Neuronal stem cell (in vitro differentiated cells): ENCODE measurements around the gene NDP. TPM values are rescaled to one million over a fixed set of nuclear protein-coding genes. Genes with fewer than 3 reads are reported as not detected.

Experiments used
- DNase-seq: peaks from one replicate; pipeline ENCODE4 v3.0.0-alpha.2; 2013; ENCODE audit warnings: low spot score
- H2AFZ ChIP-seq: one replicate; pipeline ENCODE4 v1.6.1; 2013; ENCODE audit warnings: mild to moderate bottlenecking, low read length, inconsistent platforms
- H2AK5ac ChIP-seq: 2 replicates; pipeline ENCODE4 v1.6.1; 2013; ENCODE audit warnings: low read depth, mild to moderate bottlenecking, inconsistent platforms, low read length, moderate library complexity, mixed read lengths
- H2BK120ac ChIP-seq: 2 replicates; pipeline ENCODE4 v1.6.1; 2013; ENCODE audit warnings: low read depth, mild to moderate bottlenecking, inconsistent platforms, low read length, moderate library complexity, mixed read lengths
- H2BK12ac ChIP-seq: one replicate; pipeline ENCODE4 v1.6.1; 2013; ENCODE audit warnings: low read length, inconsistent platforms
- H2BK15ac ChIP-seq: 2 replicates; pipeline ENCODE4 v1.6.1; 2013; ENCODE audit warnings: mild to moderate bottlenecking, low read length, inconsistent platforms, mixed read lengths
- H2BK5ac ChIP-seq: one replicate; pipeline ENCODE4 v1.6.1; 2013; ENCODE audit warnings: inconsistent platforms, mild to moderate bottlenecking, low read length, moderate library complexity
- H3K14ac ChIP-seq: one replicate; pipeline ENCODE4 v1.6.1; 2013; ENCODE audit warnings: low read length, inconsistent platforms
- H3K18ac ChIP-seq: 2 replicates; pipeline ENCODE4 v1.6.1; 2013; ENCODE audit warnings: low read length, inconsistent platforms
- H3K23ac ChIP-seq: 2 replicates; pipeline ENCODE4 v1.6.1; 2013; ENCODE audit warnings: low read depth, mild to moderate bottlenecking, mixed read lengths, low read length, inconsistent platforms; ENCODE audit not compliant: poor library complexity
- H3K27ac ChIP-seq: replicated peaks from 3 replicates; pipeline ENCODE4 v1.5.1; 2013; ENCODE audit warnings: low read length, inconsistent platforms
- H3K27me3 ChIP-seq, 3 experiments: 2 replicates each; pipeline ENCODE4 v1.6.1; 2013; ENCODE audit warnings: low read length in 3 of 3, mild to moderate bottlenecking in 2 of 3, inconsistent platforms in 1 of 3, low read depth in 1 of 3, mixed read lengths in 1 of 3, moderate library complexity in 1 of 3; ENCODE audit not compliant: control insufficient read depth in 3 of 3, insufficient read depth in 3 of 3
- H3K36me3 ChIP-seq, 2 donors: replicated peaks in 1 of 2; 2 replicates each; pipeline ENCODE4 v1.6.1; 2013; ENCODE audit warnings: low read length in 2 of 2; ENCODE audit not compliant: control insufficient read depth in 2 of 2, insufficient read depth in 2 of 2
- H3K4ac ChIP-seq: 2 replicates; pipeline ENCODE4 v1.6.1; 2013; ENCODE audit warnings: inconsistent platforms, mild to moderate bottlenecking, low read length, moderate library complexity
- H3K4me1 ChIP-seq, 2 donors: 1 replicate in 1 of 2; 2 replicates in 1 of 2; pipeline ENCODE4 v1.6.1; 2013; ENCODE audit warnings: low read length in 2 of 2, low read depth in 1 of 2; ENCODE audit not compliant: control insufficient read depth in 2 of 2, insufficient read depth in 1 of 2
- H3K4me2 ChIP-seq: one replicate; pipeline ENCODE4 v1.6.1; 2013; ENCODE audit warnings: mild to moderate bottlenecking, low read length, inconsistent platforms; ENCODE audit not compliant: insufficient read depth, poor library complexity, severe bottlenecking
- H3K4me3 ChIP-seq, 2 donors: 2 replicates each; pipeline ENCODE4 v1.5.1; 2013; ENCODE audit warnings: low read length in 2 of 2, mild to moderate bottlenecking in 2 of 2, inconsistent platforms in 1 of 2, moderate library complexity in 1 of 2
- H3K79me1 ChIP-seq: one replicate; pipeline ENCODE4 v1.6.1; 2013; ENCODE audit warnings: low read depth, mild to moderate bottlenecking, inconsistent platforms, low read length, moderate library complexity
- H3K9ac ChIP-seq: one replicate; pipeline ENCODE4 v1.6.1; 2013; ENCODE audit warnings: mild to moderate bottlenecking, low read depth, low read length, inconsistent platforms; ENCODE audit not compliant: poor library complexity
- H3K9me3 ChIP-seq, 2 donors: replicated peaks in 1 of 2; 2 replicates each; pipeline versions ENCODE3 to v1.6.1; 2013; ENCODE audit warnings: low read length in 2 of 2, mild to moderate bottlenecking in 2 of 2, inconsistent platforms in 1 of 2, low read depth in 1 of 2, mixed read lengths in 1 of 2, moderate library complexity in 1 of 2; ENCODE audit not compliant: control insufficient read depth in 2 of 2, insufficient read depth in 1 of 2
- H4K8ac ChIP-seq: one replicate; pipeline ENCODE4 v1.6.1; 2013; ENCODE audit warnings: low read depth, mild to moderate bottlenecking, inconsistent platforms, low read length, moderate library complexity
- H4K91ac ChIP-seq: one replicate; pipeline ENCODE4 v1.6.1; 2013; ENCODE audit warnings: low read length, low read depth, mild to moderate bottlenecking, inconsistent platforms; ENCODE audit not compliant: poor library complexity
- WGBS, 2 donors: extraction: QIAGEN DNeasy Blood & Tissue Kit; methylation state at CpG; one replicate each; pipeline ENCODE4 v1.1.7; 2013; ENCODE audit warnings: missing lambda C conversion rate in 2 of 2, mixed read lengths in 1 of 2; ENCODE audit not compliant: insufficient read length in 2 of 2, insufficient replicate concordance in 1 of 2; ENCODE audit errors: extremely low coverage in 2 of 2; 5-methylcytosine and 5-hydroxymethylcytosine counted together
- polyA plus RNA-seq, 2 experiments: library from polyadenylated mRNA; stranded (reverse); fragments of 200-250 nt; gene quantifications; one replicate each; pipeline ENCODE4 v1.2.3, GENCODE V29; 2013

Gene NDP, protein sequence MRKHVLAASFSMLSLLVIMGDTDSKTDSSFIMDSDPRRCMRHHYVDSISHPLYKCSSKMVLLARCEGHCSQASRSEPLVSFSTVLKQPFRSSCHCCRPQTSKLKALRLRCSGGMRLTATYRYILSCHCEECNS
- polyA plus RNA-seq (2013, experiment 1 of 2) = 4.7 TPM
- polyA plus RNA-seq (2013, experiment 2 of 2) = 4.9 TPM

GRCh38 chrX:43973249-43974099 is at the start of gene NDP:
Gene NDP, minus strand, starts transcription at chrX:43973390. Its CDS starts 14,745 bp downstream, at chrX:43958645.
- H2AFZ ChIP-seq = peak within 1 kb of the TSS; percentile 72
- peaks cover 2 to 11% of the 10 kb centered on the region in 2 donors for H3K4me1 ChIP-seq
- H3K4me3 ChIP-seq = no peak within 1 kb of the TSS
- no peak within 1 kb of the TSS for H3K14ac ChIP-seq
- H3K9ac ChIP-seq = no peak within 1 kb of the TSS
- H3K18ac ChIP-seq = no peak within 1 kb of the TSS
- no peak for DNase-seq
- no peaks in the 10 kb centered on the region for H3K36me3 ChIP-seq
- peaks cover 0 to 37% (median 0%) of the 10 kb centered on the region in 3 experiments for H3K27me3 ChIP-seq
- H2BK120ac ChIP-seq = no peak within 1 kb of the TSS
- no peak within 1 kb of the TSS for H3K4ac ChIP-seq
- no peak within 1 kb of the TSS for H4K8ac ChIP-seq
- H3K27ac ChIP-seq = peak within 1 kb of the TSS; percentile 23
- H2BK12ac ChIP-seq = no peak within 1 kb of the TSS
- H3K9me3 ChIP-seq = no peaks in the 10 kb centered on the region
- H4K91ac ChIP-seq = no peak within 1 kb of the TSS
- H3K23ac ChIP-seq = no peak within 1 kb of the TSS
- no peaks in the 10 kb centered on the region for H3K79me1 ChIP-seq
- no peak within 1 kb of the TSS for H2BK5ac ChIP-seq
- no CpG with 5 or more reads among the region's 28 CpGs for WGBS, 2 donors
- H3K4me2 ChIP-seq = peak within 1 kb of the TSS; percentile 54
- H2BK15ac ChIP-seq = no peak within 1 kb of the TSS
- no peak within 1 kb of the TSS for H2AK5ac ChIP-seq

- Histone ChIP-seq H3K36me3 (no peaks in the 10 kb centered on the region), H4K91ac (no peak overlapping the region), H3K9ac (no peak overlapping the region), H4K8ac (no peak overlapping the region), H3K9me3 (no peaks in the 10 kb centered on the region), H3K4ac (no peak overlapping the region), H3K14ac (no peak overlapping the region), H3K79me1 (no peaks in the 10 kb centered on the region), H3K4me2 (no peak overlapping the region), H3K27ac (no peak overlapping the region), H2BK12ac (no peak overlapping the region), H2BK120ac (no peak overlapping the region), H3K18ac (no peak overlapping the region), H2BK15ac (no peak overlapping the region), H2AFZ (no peak overlapping the region), H2AK5ac (no peak overlapping the region), H2BK5ac (no peak overlapping the region), H3K4me1 (no peaks in the 10 kb centered on the region), H3K23ac (no peak overlapping the region), H3K4me3 (no peak overlapping the region), H3K27me3 (no peaks in the 10 kb centered on the region)
- WGBS, 2 donors = no CpG with 5 or more reads among the region's 2 CpGs
- no peak for DNase-seq
Observed at GRCh38 chrX:44022964-44023363, 49.8 kb upstream of the NDP start.

DNA sequence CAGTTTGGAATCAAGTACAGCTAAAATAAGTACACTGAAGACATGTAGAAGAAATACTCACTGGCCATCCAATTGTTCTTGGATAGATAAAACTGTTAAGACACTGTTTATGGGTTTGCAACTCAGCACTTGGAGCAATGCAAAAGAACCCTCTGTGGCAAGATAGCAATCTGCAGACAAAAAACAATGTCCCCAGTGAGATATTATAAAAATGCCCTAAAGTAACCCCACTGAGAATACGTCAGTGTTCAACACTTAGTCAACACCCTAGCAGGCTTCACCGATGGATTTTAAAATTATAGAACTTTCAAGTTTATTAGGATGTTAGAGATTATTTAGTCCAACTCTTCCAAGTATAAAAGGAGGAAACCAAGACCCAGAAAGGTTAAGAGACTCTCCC is 47.5 kb upstream of the NDP start:
- no CpG with 5 or more reads among the region's 2 CpGs for WGBS, 2 donors
- Histone ChIP-seq H4K8ac (no peak overlapping the region), H3K9ac (no peak overlapping the region), H3K4ac (no peak overlapping the region), H3K4me3 (no peak overlapping the region), H2BK12ac (no peak overlapping the region), H3K27me3 (no peaks in the 10 kb centered on the region), H3K36me3 (no peaks in the 10 kb centered on the region), H3K4me1 (no peaks in the 10 kb centered on the region), H2AK5ac (no peak overlapping the region), H3K14ac (no peak overlapping the region), H2BK15ac (no peak overlapping the region), H3K9me3 (no peaks in the 10 kb centered on the region), H4K91ac (no peak overlapping the region), H2BK5ac (no peak overlapping the region), H3K18ac (no peak overlapping the region), H2BK120ac (no peak overlapping the region), H2AFZ (no peak overlapping the region), H3K27ac (no peak overlapping the region), H3K79me1 (no peaks in the 10 kb centered on the region), H3K23ac (no peak overlapping the region), H3K4me2 (no peak overlapping the region)
- no peak for DNase-seq

GRCh38 chrX:44019911-44020310 is 46.7 kb upstream of the NDP start:
- no peak overlapping the region for H3K9ac ChIP-seq
- no peak overlapping the region for H3K18ac ChIP-seq
- no peaks in the 10 kb centered on the region for H3K27me3 ChIP-seq
- no peak overlapping the region for H4K8ac ChIP-seq
- no peak overlapping the region for H2BK5ac ChIP-seq
- no peak overlapping the region for H3K4me3 ChIP-seq
- H3K36me3 ChIP-seq = no peaks in the 10 kb centered on the region
- no peak overlapping the region for H3K4me2 ChIP-seq
- H3K4me1 ChIP-seq = no peaks in the 10 kb centered on the region
- no peak overlapping the region for H3K27ac ChIP-seq
- no peak overlapping the region for H4K91ac ChIP-seq
- no peak overlapping the region for H2BK15ac ChIP-seq
- H3K23ac ChIP-seq = no peak overlapping the region
- no peaks in the 10 kb centered on the region for H3K79me1 ChIP-seq
- no peak overlapping the region for H2BK120ac ChIP-seq
- no peak overlapping the region for H2AK5ac ChIP-seq
- no peak overlapping the region for H3K4ac ChIP-seq
- no peak overlapping the region for H3K14ac ChIP-seq
- no peak overlapping the region for H2BK12ac ChIP-seq
- H3K9me3 ChIP-seq = no peaks in the 10 kb centered on the region
- H2AFZ ChIP-seq = no peak overlapping the region
- no peak for DNase-seq
- WGBS, 2 donors = no CpG with 5 or more reads among the region's 3 CpGs
